ENCODE results near the gene SLC7A11. TPM values are rescaled to one million over a fixed set of nuclear protein-coding genes. Genes with fewer than 3 reads are reported as not detected.
A peak's percentile ranks its signal among the peaks of the same experiment; 100 is the strongest.

SLC7A11 gene
- total RNA-seq, 2 donors from 2014 or later, result 0.05 to 0.60 TPM

GRCh38 chr4:138190452-138190858, 51.7 kb downstream of the SLC7A11 start:
- no peaks in the 10 kb centered on the region for H3K9me3 ChIP-seq (ENCODE audit: control insufficient read depth, low read length, poor library complexity, severe bottlenecking)
- Mint-ChIP-seq H3K27me3 (no peaks in the 10 kb centered on the region), H3K27ac (no peak overlapping the region), H3K4me1 (no peaks in the 10 kb centered on the region), H3K36me3 (ENCODE audit: low read depth) (no peaks in the 10 kb centered on the region), H3K4me3 (no peak overlapping the region)
- DNase-seq (no peak), ATAC-seq (peak; percentile 16)

GRCh38 chr4:138189206-138189605, 52.9 kb downstream of the SLC7A11 start:
- DNase-seq, result no peak
- Mint-ChIP-seq H3K27ac (no peak overlapping the region), H3K4me1 (no peaks in the 10 kb centered on the region), H3K4me3 (no peak overlapping the region), H3K27me3 (no peaks in the 10 kb centered on the region), H3K36me3 (ENCODE audit: low read depth) (no peaks in the 10 kb centered on the region)
- no peaks in the 10 kb centered on the region for H3K9me3 ChIP-seq (ENCODE audit: control insufficient read depth, low read length, poor library complexity, severe bottlenecking)
- no peak for ATAC-seq

- no peaks in the 10 kb centered on the region for H3K9me3 ChIP-seq (ENCODE audit: control insufficient read depth, low read length, poor library complexity, severe bottlenecking)
- Mint-ChIP-seq H3K27ac (no peak overlapping the region), H3K36me3 (ENCODE audit: low read depth) (no peaks in the 10 kb centered on the region), H3K4me1 (no peaks in the 10 kb centered on the region), H3K27me3 (no peaks in the 10 kb centered on the region), H3K4me3 (no peak overlapping the region)
- no peak for DNase-seq
- ATAC-seq, result no peak
Observed at GRCh38 chr4:138188406-138189084, 53.6 kb downstream of the SLC7A11 start.

GRCh38 chr4:138185859-138186645, 56.1 kb downstream of the SLC7A11 start:
- no peak overlapping the region for H3K27ac Mint-ChIP-seq
- DNase-seq (no peak), ATAC-seq (no peak)
- no peaks in the 10 kb centered on the region for H3K27me3 Mint-ChIP-seq
- H3K4me1 Mint-ChIP-seq, result no peaks in the 10 kb centered on the region
- no peaks in the 10 kb centered on the region for H3K36me3 Mint-ChIP-seq (ENCODE audit: low read depth)
- H3K9me3 ChIP-seq (ENCODE audit: control insufficient read depth, low read length, poor library complexity, severe bottlenecking), result no peaks in the 10 kb centered on the region
- no peak overlapping the region for H3K4me3 Mint-ChIP-seq

GRCh38 chr4:138184886-138185285, 57.3 kb downstream of the SLC7A11 start:
- no peak overlapping the region for H3K27ac Mint-ChIP-seq
- no peaks in the 10 kb centered on the region for H3K9me3 ChIP-seq (ENCODE audit: control insufficient read depth, low read length, poor library complexity, severe bottlenecking)
- no peaks in the 10 kb centered on the region for H3K4me1 Mint-ChIP-seq
- DNase-seq, result no peak
- H3K36me3 Mint-ChIP-seq (ENCODE audit: low read depth), result no peaks in the 10 kb centered on the region
- H3K27me3 Mint-ChIP-seq, result no peaks in the 10 kb centered on the region
- no peak overlapping the region for H3K4me3 Mint-ChIP-seq
- ATAC-seq, result no peak

GRCh38 chr4:138182838-138183426, 59.2 kb downstream of the SLC7A11 start:
- H3K9me3 ChIP-seq (ENCODE audit: control insufficient read depth, low read length, poor library complexity, severe bottlenecking), result no peaks in the 10 kb centered on the region
- DNase-seq, result no peak
- Mint-ChIP-seq H3K4me3 (no peak overlapping the region), H3K27me3 (no peaks in the 10 kb centered on the region), H3K27ac (no peak overlapping the region), H3K4me1 (no peaks in the 10 kb centered on the region), H3K36me3 (ENCODE audit: low read depth) (no peaks in the 10 kb centered on the region)
- no peak for ATAC-seq

GRCh38 chr4:138181287-138181686, 60.9 kb downstream of the SLC7A11 start:
- H3K9me3 ChIP-seq (ENCODE audit: control insufficient read depth, low read length, poor library complexity, severe bottlenecking), result no peaks in the 10 kb centered on the region
- no peaks in the 10 kb centered on the region for H3K4me1 Mint-ChIP-seq
- H3K27me3 Mint-ChIP-seq, result no peaks in the 10 kb centered on the region
- no peak overlapping the region for H3K4me3 Mint-ChIP-seq
- ATAC-seq, result no peak
- no peaks in the 10 kb centered on the region for H3K36me3 Mint-ChIP-seq (ENCODE audit: low read depth)
- DNase-seq, result no peak
- H3K27ac Mint-ChIP-seq, result no peak overlapping the region

GRCh38 chr4:138178566-138178965, 63.6 kb downstream of the SLC7A11 start:
- ATAC-seq (no peak), DNase-seq (no peak)
- Mint-ChIP-seq H3K27me3 (no peaks in the 10 kb centered on the region), H3K27ac (no peak overlapping the region), H3K4me3 (no peak overlapping the region), H3K4me1 (no peaks in the 10 kb centered on the region), H3K36me3 (ENCODE audit: low read depth) (no peaks in the 10 kb centered on the region)
- H3K9me3 ChIP-seq (ENCODE audit: control insufficient read depth, low read length, poor library complexity, severe bottlenecking), result no peaks in the 10 kb centered on the region

- no peaks in the 10 kb centered on the region for H3K36me3 Mint-ChIP-seq (ENCODE audit: low read depth)
- no peaks in the 10 kb centered on the region for H3K4me1 Mint-ChIP-seq
- H3K4me3 Mint-ChIP-seq, result no peak overlapping the region
- no peaks in the 10 kb centered on the region for H3K27me3 Mint-ChIP-seq
- DNase-seq (no peak), ATAC-seq (no peak)
- H3K27ac Mint-ChIP-seq, result no peak overlapping the region
- no peaks in the 10 kb centered on the region for H3K9me3 ChIP-seq (ENCODE audit: control insufficient read depth, low read length, poor library complexity, severe bottlenecking)
Observed at GRCh38 chr4:138177278-138177968, 64.7 kb downstream of the SLC7A11 start.

GRCh38 chr4:138174981-138175794, 67.0 kb downstream of the SLC7A11 start:
- Mint-ChIP-seq H3K36me3 (ENCODE audit: low read depth) (no peaks in the 10 kb centered on the region), H3K27ac (no peak overlapping the region), H3K4me1 (no peaks in the 10 kb centered on the region), H3K27me3 (no peaks in the 10 kb centered on the region), H3K4me3 (no peak overlapping the region)
- H3K9me3 ChIP-seq (ENCODE audit: control insufficient read depth, low read length, poor library complexity, severe bottlenecking), result no peaks in the 10 kb centered on the region
- DNase-seq (no peak), ATAC-seq (no peak)

GRCh38 chr4:138164208-138164607, 77.9 kb downstream of the SLC7A11 start:
- no peak overlapping the region for H3K4me3 Mint-ChIP-seq
- no peaks in the 10 kb centered on the region for H3K27me3 Mint-ChIP-seq
- no peaks in the 10 kb centered on the region for H3K36me3 Mint-ChIP-seq (ENCODE audit: low read depth)
- H3K9me3 ChIP-seq (ENCODE audit: control insufficient read depth, low read length, poor library complexity, severe bottlenecking), result no peaks in the 10 kb centered on the region
- no peak for DNase-seq
- ATAC-seq, result no peak
- no peaks in the 10 kb centered on the region for H3K4me1 Mint-ChIP-seq
- H3K27ac Mint-ChIP-seq, result no peak overlapping the region

GRCh38 chr4:138163171-138163570, 79.0 kb downstream of the SLC7A11 start:
- Mint-ChIP-seq H3K4me3 (no peak overlapping the region), H3K36me3 (ENCODE audit: low read depth) (no peaks in the 10 kb centered on the region), H3K27ac (no peak overlapping the region), H3K4me1 (no peaks in the 10 kb centered on the region), H3K27me3 (no peaks in the 10 kb centered on the region)
- no peak for ATAC-seq
- no peak for DNase-seq
- H3K9me3 ChIP-seq (ENCODE audit: control insufficient read depth, low read length, poor library complexity, severe bottlenecking), result no peaks in the 10 kb centered on the region
